Upper lobe of right lung (tissue), 1 donor: ENCODE measurements around the gene INTU. TPM values are rescaled to one million over a fixed set of nuclear protein-coding genes. Genes with fewer than 3 reads are reported as not detected.
"Not testable (repeated sequence)": the region's sequence is repeated elsewhere in the genome, so short reads cannot be mapped to it uniquely, and the experiment has no call there.

ENCODE experiments used
- ATAC-seq: fragments of 200-7000 bp; cut with Tn5 transposase; one replicate; pipeline ENCODE4 v1.9.1; 2020; ENCODE audit warnings: mild to moderate bottlenecking, moderate library complexity
- DNase-seq: peaks from one replicate; pipeline ENCODE4 v3.0.0-alpha.2; 2020
- H3K27ac ChIP-seq: fragments of 200-600 bp; one replicate; pipeline ENCODE4 v1.8.0; 2022
- H3K27me3 ChIP-seq: fragments of 200-600 bp; one replicate; pipeline ENCODE4 v1.8.0; 2022; ENCODE audit warnings: mild to moderate bottlenecking
- H3K36me3 ChIP-seq: fragments of 200-600 bp; one replicate; pipeline ENCODE4 v1.8.0; 2022
- H3K4me1 ChIP-seq: fragments of 200-600 bp; one replicate; pipeline ENCODE4 v1.8.0; 2022
- H3K4me3 ChIP-seq: fragments of 200-600 bp; one replicate; pipeline ENCODE4 v1.8.0; 2022; ENCODE audit warnings: mild to moderate bottlenecking
- H3K9me3 ChIP-seq: fragments of 200-600 bp; one replicate; pipeline ENCODE4 v1.8.0; 2022
- intact Hi-C: fragments of 100-400 bp; cut with DNase I; formaldehyde crosslinking; loops from one replicate; pipeline ENCODE4 v1.11.0; 2022
- total RNA-seq: library from RNA; stranded (reverse); fragmentation: NEBNext Ultra II Directional; extraction: Animal tissue kit (Norgen Biotek cat#: 25700); gene quantifications from one replicate; pipeline ENCODE4 v1.2.1, GENCODE V29; 2021
- TF ChIP-seq, protein P1 (sequence below): fragments of 200-600 bp; IDR thresholded peaks from one replicate; pipeline ENCODE4 v1.8.0; 2022; ENCODE audit warnings: antibody characterized with exemption
- donor health status: DM: no; HTN: yes; CAD: no; lungs with severe emphysema.

Gene INTU
- total RNA-seq, 1 donor from 2014 or later, result 11.4 TPM

DNA sequence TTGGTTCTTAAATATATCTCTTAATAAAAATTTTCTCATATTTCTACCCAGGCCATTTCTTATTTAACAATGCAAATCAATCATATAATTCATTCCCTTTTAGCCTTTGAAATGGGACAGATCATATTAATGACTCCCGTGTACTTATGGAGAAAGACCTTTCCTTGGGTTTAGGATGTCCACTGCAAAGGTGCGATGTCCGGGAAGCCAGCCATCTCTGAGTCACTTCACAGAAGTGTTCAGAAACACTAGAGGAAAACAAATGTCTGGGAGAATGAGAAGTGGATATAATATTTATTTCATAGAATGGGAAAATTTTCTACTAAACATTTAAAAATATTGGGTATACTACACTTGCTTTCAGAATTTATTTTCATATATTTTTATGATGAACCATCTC lies 15.3 kb downstream of the INTU start:
- H3K9me3 ChIP-seq, result no peaks in the 10 kb centered on the region
- ATAC-seq, result no peak
- TF ChIP-seq, protein P1, sequence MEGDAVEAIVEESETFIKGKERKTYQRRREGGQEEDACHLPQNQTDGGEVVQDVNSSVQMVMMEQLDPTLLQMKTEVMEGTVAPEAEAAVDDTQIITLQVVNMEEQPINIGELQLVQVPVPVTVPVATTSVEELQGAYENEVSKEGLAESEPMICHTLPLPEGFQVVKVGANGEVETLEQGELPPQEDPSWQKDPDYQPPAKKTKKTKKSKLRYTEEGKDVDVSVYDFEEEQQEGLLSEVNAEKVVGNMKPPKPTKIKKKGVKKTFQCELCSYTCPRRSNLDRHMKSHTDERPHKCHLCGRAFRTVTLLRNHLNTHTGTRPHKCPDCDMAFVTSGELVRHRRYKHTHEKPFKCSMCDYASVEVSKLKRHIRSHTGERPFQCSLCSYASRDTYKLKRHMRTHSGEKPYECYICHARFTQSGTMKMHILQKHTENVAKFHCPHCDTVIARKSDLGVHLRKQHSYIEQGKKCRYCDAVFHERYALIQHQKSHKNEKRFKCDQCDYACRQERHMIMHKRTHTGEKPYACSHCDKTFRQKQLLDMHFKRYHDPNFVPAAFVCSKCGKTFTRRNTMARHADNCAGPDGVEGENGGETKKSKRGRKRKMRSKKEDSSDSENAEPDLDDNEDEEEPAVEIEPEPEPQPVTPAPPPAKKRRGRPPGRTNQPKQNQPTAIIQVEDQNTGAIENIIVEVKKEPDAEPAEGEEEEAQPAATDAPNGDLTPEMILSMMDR, result no peak
- H3K4me1 ChIP-seq, result no peaks in the 10 kb centered on the region
- H3K27ac ChIP-seq, result no peak overlapping the region
- no peak for DNase-seq
- intact Hi-C loops, result no loop called here
- peaks cover 8% of the 10 kb centered on the region for H3K36me3 ChIP-seq
- H3K4me3 ChIP-seq, result no peak overlapping the region
- H3K27me3 ChIP-seq, result no peaks in the 10 kb centered on the region

DNA sequence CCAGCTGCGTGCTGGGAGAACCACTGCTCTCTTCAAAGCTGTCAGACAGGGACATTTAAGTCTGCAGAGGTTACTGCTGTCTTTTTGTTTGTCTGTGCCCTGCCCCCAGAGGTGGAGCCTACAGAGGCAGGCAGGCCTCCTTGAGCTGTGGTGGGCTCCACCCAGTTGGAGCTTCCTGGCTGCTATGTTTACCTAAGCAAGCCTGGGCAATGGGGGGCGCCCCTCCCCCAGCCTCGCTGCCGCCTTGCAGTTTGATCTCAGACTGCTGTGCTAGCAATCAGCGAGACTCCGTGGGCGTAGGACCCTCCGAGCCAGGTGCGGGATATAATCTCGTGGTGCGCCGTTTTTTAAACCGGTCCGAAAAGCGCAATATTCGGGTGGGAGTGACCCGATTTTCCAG lies 22.8 kb downstream of the INTU start:
- H3K9me3 ChIP-seq, H3K4me3 ChIP-seq, H3K36me3 ChIP-seq, intact Hi-C loops, H3K27ac ChIP-seq, ATAC-seq, H3K27me3 ChIP-seq, DNase-seq, H3K4me1 ChIP-seq: not testable (repeated sequence)

DNA sequence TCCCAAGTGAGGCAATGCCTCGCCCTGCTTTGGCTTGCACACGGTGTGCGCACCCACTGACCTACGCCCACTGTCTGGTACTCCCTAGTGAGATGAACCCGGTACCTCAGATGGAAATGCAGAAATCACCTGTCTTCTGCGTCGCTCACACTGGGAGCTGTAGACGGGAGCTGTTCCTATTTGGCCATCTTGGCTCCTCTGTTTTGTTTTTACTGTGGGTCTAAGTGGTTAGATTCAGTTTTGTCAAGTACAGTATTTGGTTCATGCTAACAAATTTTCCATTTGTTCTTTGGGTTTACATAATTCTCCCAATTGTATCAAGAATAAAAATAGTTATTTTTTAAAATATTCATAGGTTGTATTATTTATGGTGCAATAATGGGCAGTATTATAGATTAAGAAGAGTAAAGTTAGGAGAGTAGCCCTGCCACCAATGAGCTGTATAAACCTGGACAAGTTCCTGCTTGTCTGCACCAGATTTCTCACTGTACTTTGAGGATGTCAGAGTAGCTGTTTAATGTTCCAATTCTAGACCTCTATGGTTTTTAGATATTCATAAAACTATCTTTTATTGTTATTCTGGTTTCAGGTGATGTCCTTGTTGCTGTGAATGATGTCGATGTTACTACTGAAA lies 23.4 kb downstream of the INTU start:
- ATAC-seq, result no peak
- H3K27me3 ChIP-seq, result no peaks in the 10 kb centered on the region
- no peak overlapping the region for H3K27ac ChIP-seq
- H3K9me3 ChIP-seq, result no peaks in the 10 kb centered on the region
- intact Hi-C loops, result no loop called here
- DNase-seq, result no peak
- TF ChIP-seq, protein P1, result no peak
- H3K4me1 ChIP-seq, result no peaks in the 10 kb centered on the region
- H3K4me3 ChIP-seq, result no peak overlapping the region
- H3K36me3 ChIP-seq, result no peaks in the 10 kb centered on the region

DNA sequence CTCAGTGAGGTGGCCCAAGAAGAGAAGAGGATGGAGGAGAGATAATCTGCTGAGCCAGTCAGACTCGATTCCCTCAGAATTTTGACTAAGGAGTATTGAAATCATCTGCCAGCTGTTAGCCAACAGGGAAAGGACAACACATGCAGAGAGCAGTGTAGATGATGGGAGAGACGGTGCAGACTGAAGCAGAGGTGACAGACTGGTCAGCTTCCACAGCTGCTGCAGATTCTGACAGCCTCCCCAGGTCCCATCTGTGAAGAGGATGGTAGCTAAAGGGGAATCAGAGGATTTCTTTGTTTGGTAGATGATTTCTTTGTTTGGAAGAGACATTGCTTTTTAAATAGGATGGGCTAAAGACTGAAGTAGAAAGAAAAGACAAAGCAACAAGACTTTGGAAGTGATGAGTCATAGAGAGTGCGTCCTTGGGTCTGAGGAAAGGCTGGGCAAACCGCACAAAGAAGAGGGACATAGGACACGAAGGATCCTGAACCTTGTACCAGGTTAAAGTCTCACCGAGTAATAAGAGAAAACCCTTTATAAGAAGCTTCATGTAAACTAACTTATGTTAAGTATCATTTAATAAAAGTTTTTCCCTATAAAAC lies 27.6 kb downstream of the INTU start:
- Histone ChIP-seq H3K9me3 (no peaks in the 10 kb centered on the region), H3K27ac (no peak overlapping the region), H3K36me3 (no peaks in the 10 kb centered on the region), H3K27me3 (no peaks in the 10 kb centered on the region), H3K4me1 (no peaks in the 10 kb centered on the region), H3K4me3 (no peak overlapping the region)
- TF ChIP-seq, protein P1, result no peak
- no peak for ATAC-seq
- no peak for DNase-seq
- intact Hi-C loops, result no loop called here

GRCh38 chr4:127667116-127667515 lies 34.4 kb downstream of the INTU start:
- H3K27ac ChIP-seq, result no peak overlapping the region
- ATAC-seq, result no peak
- H3K9me3 ChIP-seq, result no peaks in the 10 kb centered on the region
- H3K27me3 ChIP-seq, result no peaks in the 10 kb centered on the region
- no peak for DNase-seq
- H3K4me3 ChIP-seq, result no peak overlapping the region
- no peaks in the 10 kb centered on the region for H3K4me1 ChIP-seq
- TF ChIP-seq, protein P1, result no peak
- intact Hi-C loops, result no loop called here
- H3K36me3 ChIP-seq, result no peaks in the 10 kb centered on the region

DNA sequence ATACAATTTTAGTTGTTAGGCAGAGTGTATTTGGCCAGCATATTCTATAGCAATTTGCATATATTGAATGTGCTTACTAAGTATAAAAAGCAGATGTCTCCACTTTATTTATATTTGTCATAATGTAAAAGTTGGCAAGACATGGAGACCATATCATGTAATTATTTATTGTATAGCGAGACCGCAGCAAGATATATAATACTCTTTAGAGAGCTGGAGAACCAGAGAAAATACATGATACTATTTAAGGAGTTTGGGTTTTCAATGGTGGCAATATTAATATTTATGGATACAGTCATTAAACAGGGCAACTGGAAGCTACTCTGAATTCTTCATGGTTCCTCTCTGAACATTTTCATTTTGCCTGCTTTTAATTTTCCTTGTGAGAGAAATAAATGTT lies 35.0 kb downstream of the INTU start:
- Histone ChIP-seq H3K27me3 (no peaks in the 10 kb centered on the region), H3K36me3 (no peaks in the 10 kb centered on the region), H3K9me3 (no peaks in the 10 kb centered on the region), H3K4me1 (no peaks in the 10 kb centered on the region), H3K4me3 (no peak overlapping the region), H3K27ac (no peak overlapping the region)
- intact Hi-C loops, result no loop called here
- no peak for DNase-seq
- no peak for ATAC-seq
- TF ChIP-seq, protein P1, result no peak
